Esophagus muscularis mucosa (tissue), 3 donors: ENCODE measurements around the gene BBC3.

ENCODE experiments used
- CTCF ChIP-seq, 3 experiments: fragments of 200-600 bp in 2 of 3; fragments of 450-650 bp in 1 of 3; sonication (generic) in 2 of 3; IDR thresholded peaks; one replicate each; pipeline ENCODE4 v1.5.1; 2017 to 2019; ENCODE audit warnings: antibody characterized with exemption in 3 of 3, mild to moderate bottlenecking in 2 of 3, moderate library complexity in 1 of 3
- POLR2AphosphoS5 ChIP-seq, 2 donors: sonication (generic); formaldehyde crosslinking; IDR thresholded peaks; one replicate each; pipeline ENCODE4 v1.6.1; 2017; ENCODE audit warnings: antibody characterized with exemption in 2 of 2

DNA sequence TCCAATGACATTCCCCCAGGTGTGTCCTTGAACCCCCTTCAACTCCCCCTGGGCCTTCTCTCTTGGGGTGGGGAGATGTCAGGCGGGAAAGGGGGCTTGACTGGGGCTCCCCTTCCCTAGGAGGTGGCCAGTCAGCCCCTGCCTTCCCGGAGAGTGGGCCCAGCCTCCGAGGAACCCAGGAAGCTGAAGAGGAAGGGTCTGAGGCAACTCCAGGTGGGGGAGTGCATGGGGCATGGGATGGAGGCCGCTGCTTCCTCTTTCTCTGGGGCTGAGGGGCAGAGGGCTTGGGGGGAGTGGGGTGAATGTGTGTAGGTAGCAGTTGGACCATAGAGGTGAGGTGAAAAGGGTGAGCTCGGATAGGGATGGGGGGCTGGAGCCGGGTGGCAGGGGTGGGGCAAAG, 41.0 kb upstream of the BBC3 start:
- TF ChIP-seq CTCF (IDR thresholded peaks at IDR 0.05) (no peak), POLR2AphosphoS5 (IDR thresholded peaks at IDR 0.05) (no peak)
